Neuronal stem cell (in vitro differentiated cells): ENCODE results near the gene UIMC1.
"Not testable (repeated sequence)": the region's sequence is repeated elsewhere in the genome, so short reads cannot be mapped to it uniquely, and the experiment has no call there.

Experiments
- DNase-seq: peaks from one replicate; pipeline ENCODE4 v3.0.0-alpha.2; 2013; ENCODE audit warnings: low spot score
- H2AFZ ChIP-seq: one replicate; pipeline ENCODE4 v1.6.1; 2013; ENCODE audit warnings: mild to moderate bottlenecking, low read length, inconsistent platforms
- H2AK5ac ChIP-seq: 2 replicates; pipeline ENCODE4 v1.6.1; 2013; ENCODE audit warnings: low read depth, mild to moderate bottlenecking, inconsistent platforms, low read length, moderate library complexity, mixed read lengths
- H2BK120ac ChIP-seq: 2 replicates; pipeline ENCODE4 v1.6.1; 2013; ENCODE audit warnings: low read depth, mild to moderate bottlenecking, inconsistent platforms, low read length, moderate library complexity, mixed read lengths
- H2BK12ac ChIP-seq: one replicate; pipeline ENCODE4 v1.6.1; 2013; ENCODE audit warnings: low read length, inconsistent platforms
- H2BK15ac ChIP-seq: 2 replicates; pipeline ENCODE4 v1.6.1; 2013; ENCODE audit warnings: mild to moderate bottlenecking, low read length, inconsistent platforms, mixed read lengths
- H2BK5ac ChIP-seq: one replicate; pipeline ENCODE4 v1.6.1; 2013; ENCODE audit warnings: inconsistent platforms, mild to moderate bottlenecking, low read length, moderate library complexity
- H3K14ac ChIP-seq: one replicate; pipeline ENCODE4 v1.6.1; 2013; ENCODE audit warnings: low read length, inconsistent platforms
- H3K18ac ChIP-seq: 2 replicates; pipeline ENCODE4 v1.6.1; 2013; ENCODE audit warnings: low read length, inconsistent platforms
- H3K23ac ChIP-seq: 2 replicates; pipeline ENCODE4 v1.6.1; 2013; ENCODE audit warnings: low read depth, mild to moderate bottlenecking, mixed read lengths, low read length, inconsistent platforms; ENCODE audit not compliant: poor library complexity
- H3K27ac ChIP-seq: replicated peaks from 3 replicates; pipeline ENCODE4 v1.5.1; 2013; ENCODE audit warnings: low read length, inconsistent platforms
- H3K27me3 ChIP-seq, 3 experiments: 2 replicates each; pipeline ENCODE4 v1.6.1; 2013; ENCODE audit warnings: low read length in 3 of 3, mild to moderate bottlenecking in 2 of 3, inconsistent platforms in 1 of 3, low read depth in 1 of 3, mixed read lengths in 1 of 3, moderate library complexity in 1 of 3; ENCODE audit not compliant: control insufficient read depth in 3 of 3, insufficient read depth in 3 of 3
- H3K36me3 ChIP-seq, 2 donors: replicated peaks in 1 of 2; 2 replicates each; pipeline ENCODE4 v1.6.1; 2013; ENCODE audit warnings: low read length in 2 of 2; ENCODE audit not compliant: control insufficient read depth in 2 of 2, insufficient read depth in 2 of 2
- H3K4ac ChIP-seq: 2 replicates; pipeline ENCODE4 v1.6.1; 2013; ENCODE audit warnings: inconsistent platforms, mild to moderate bottlenecking, low read length, moderate library complexity
- H3K4me1 ChIP-seq, 2 donors: 1 replicate in 1 of 2; 2 replicates in 1 of 2; pipeline ENCODE4 v1.6.1; 2013; ENCODE audit warnings: low read length in 2 of 2, low read depth in 1 of 2; ENCODE audit not compliant: control insufficient read depth in 2 of 2, insufficient read depth in 1 of 2
- H3K4me2 ChIP-seq: one replicate; pipeline ENCODE4 v1.6.1; 2013; ENCODE audit warnings: mild to moderate bottlenecking, low read length, inconsistent platforms; ENCODE audit not compliant: insufficient read depth, poor library complexity, severe bottlenecking
- H3K4me3 ChIP-seq, 2 donors: 2 replicates each; pipeline ENCODE4 v1.5.1; 2013; ENCODE audit warnings: low read length in 2 of 2, mild to moderate bottlenecking in 2 of 2, inconsistent platforms in 1 of 2, moderate library complexity in 1 of 2
- H3K79me1 ChIP-seq: one replicate; pipeline ENCODE4 v1.6.1; 2013; ENCODE audit warnings: low read depth, mild to moderate bottlenecking, inconsistent platforms, low read length, moderate library complexity
- H3K9ac ChIP-seq: one replicate; pipeline ENCODE4 v1.6.1; 2013; ENCODE audit warnings: mild to moderate bottlenecking, low read depth, low read length, inconsistent platforms; ENCODE audit not compliant: poor library complexity
- H3K9me3 ChIP-seq, 2 donors: replicated peaks in 1 of 2; 2 replicates each; pipeline versions ENCODE3 to v1.6.1; 2013; ENCODE audit warnings: low read length in 2 of 2, mild to moderate bottlenecking in 2 of 2, inconsistent platforms in 1 of 2, low read depth in 1 of 2, mixed read lengths in 1 of 2, moderate library complexity in 1 of 2; ENCODE audit not compliant: control insufficient read depth in 2 of 2, insufficient read depth in 1 of 2
- H4K8ac ChIP-seq: one replicate; pipeline ENCODE4 v1.6.1; 2013; ENCODE audit warnings: low read depth, mild to moderate bottlenecking, inconsistent platforms, low read length, moderate library complexity
- H4K91ac ChIP-seq: one replicate; pipeline ENCODE4 v1.6.1; 2013; ENCODE audit warnings: low read length, low read depth, mild to moderate bottlenecking, inconsistent platforms; ENCODE audit not compliant: poor library complexity
- WGBS, 2 donors: extraction: QIAGEN DNeasy Blood & Tissue Kit; methylation state at CpG; one replicate each; pipeline ENCODE4 v1.1.7; 2013; ENCODE audit warnings: missing lambda C conversion rate in 2 of 2, mixed read lengths in 1 of 2; ENCODE audit not compliant: insufficient read length in 2 of 2, insufficient replicate concordance in 1 of 2; ENCODE audit errors: extremely low coverage in 2 of 2; 5-methylcytosine and 5-hydroxymethylcytosine counted together

Gene UIMC1

DNA sequence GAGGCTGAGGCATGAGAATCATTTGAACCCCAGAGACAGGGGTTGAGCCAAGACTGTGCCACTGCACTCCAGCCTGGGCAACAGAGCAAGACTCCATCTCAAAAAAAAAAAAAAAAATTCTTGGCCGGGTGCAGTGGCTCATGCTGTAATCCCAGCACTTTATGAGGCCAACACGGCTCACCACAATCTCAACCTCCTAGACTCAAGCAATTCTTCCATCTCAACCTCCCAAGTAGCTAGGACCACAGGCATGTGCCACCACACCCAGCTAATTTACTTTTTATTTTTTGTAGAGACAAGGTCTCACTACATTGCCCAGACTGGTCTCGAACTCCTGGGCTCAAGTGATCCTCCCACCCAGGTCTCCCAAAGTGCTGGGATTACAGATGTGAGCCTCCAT lies 13.5 kb downstream of the UIMC1 start:
- H3K36me3 ChIP-seq, H3K23ac ChIP-seq, H2BK12ac ChIP-seq, H2BK5ac ChIP-seq, H3K18ac ChIP-seq, H2BK120ac ChIP-seq, H3K14ac ChIP-seq, H3K4me3 ChIP-seq, H3K4me1 ChIP-seq, H3K27me3 ChIP-seq, H3K27ac ChIP-seq, DNase-seq, H3K79me1 ChIP-seq, H3K9ac ChIP-seq, H4K91ac ChIP-seq, H4K8ac ChIP-seq, H2AK5ac ChIP-seq, H2AFZ ChIP-seq, H2BK15ac ChIP-seq, H3K4ac ChIP-seq, H3K4me2 ChIP-seq: not testable (repeated sequence)
- no CpG with 5 or more reads among the region's 3 CpGs for WGBS, 2 donors
- H3K9me3 ChIP-seq: peaks cover 8 to 18% of the 10 kb centered on the region in 2 donors

DNA sequence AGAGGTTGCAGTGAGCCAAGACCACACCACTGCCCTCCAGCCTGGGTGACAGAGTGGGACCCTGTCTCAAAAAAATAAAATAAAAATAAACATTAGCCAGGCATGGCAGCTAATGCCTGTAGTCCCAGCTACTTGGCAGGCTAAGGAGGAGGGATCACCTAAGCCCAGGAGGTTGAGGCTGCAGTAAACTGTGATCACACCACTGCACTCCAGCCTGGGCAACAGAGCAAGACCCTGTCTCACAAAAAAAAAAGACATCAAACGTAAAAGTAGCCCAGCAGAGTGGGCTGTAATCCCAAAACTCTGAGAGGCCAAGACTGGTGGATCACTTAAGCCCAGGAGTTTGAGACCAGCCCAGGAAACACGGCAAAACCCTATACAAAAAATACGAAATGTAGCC lies 19.0 kb downstream of the UIMC1 start:
- H2AK5ac ChIP-seq: no peak overlapping the region
- H3K79me1 ChIP-seq: peaks cover 7% of the 10 kb centered on the region
- no peak overlapping the region for H3K4me3 ChIP-seq
- H3K4ac ChIP-seq: no peak overlapping the region
- no peak for DNase-seq
- no peaks in the 10 kb centered on the region for H3K27me3 ChIP-seq
- H3K36me3 ChIP-seq: peaks cover 2 to 5% of the 10 kb centered on the region in 2 donors
- H3K9me3 ChIP-seq: peaks cover 2 to 17% of the 10 kb centered on the region in 2 donors
- no peak overlapping the region for H4K8ac ChIP-seq
- H3K23ac ChIP-seq: no peak overlapping the region
- no peak overlapping the region for H2BK12ac ChIP-seq
- no CpG with 5 or more reads among the region's 3 CpGs for WGBS, 2 donors
- H3K27ac ChIP-seq: no peak overlapping the region
- H3K18ac ChIP-seq: no peak overlapping the region
- H2BK5ac ChIP-seq: no peak overlapping the region
- no peak overlapping the region for H3K14ac ChIP-seq
- H3K4me2 ChIP-seq: no peak overlapping the region
- no peak overlapping the region for H2BK15ac ChIP-seq
- H2BK120ac ChIP-seq: no peak overlapping the region
- no peak overlapping the region for H2AFZ ChIP-seq
- H3K4me1 ChIP-seq: no peaks in the 10 kb centered on the region
- H3K9ac ChIP-seq: no peak overlapping the region
- H4K91ac ChIP-seq: no peak overlapping the region

DNA sequence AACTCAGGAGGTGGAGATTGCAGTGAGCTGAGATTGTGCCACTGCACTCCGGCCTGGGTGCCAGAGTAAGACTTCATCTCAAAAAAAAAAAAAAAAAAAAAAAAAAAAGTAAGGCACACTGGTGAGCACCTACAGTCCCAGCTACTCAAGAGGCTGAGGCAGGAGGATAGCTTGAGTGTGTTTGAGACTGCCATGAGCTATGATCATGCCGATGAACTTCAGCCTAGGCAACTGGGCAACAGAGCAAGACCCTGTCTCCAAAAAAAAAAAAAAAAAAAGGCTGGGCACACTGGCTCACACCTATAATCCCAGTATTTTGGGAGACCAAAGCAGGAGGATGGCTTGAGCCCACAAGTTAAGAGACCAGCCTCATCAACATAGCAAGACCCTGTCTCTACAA lies 20.3 kb downstream of the UIMC1 start:
- Histone ChIP-seq H3K27ac (no peak overlapping the region), H2BK12ac (no peak overlapping the region), H2AK5ac (no peak overlapping the region), H3K79me1 (peaks cover 7% of the 10 kb centered on the region), H3K9ac (no peak overlapping the region), H3K18ac (no peak overlapping the region), H3K4me3 (no peak overlapping the region), H2BK120ac (no peak overlapping the region), H3K14ac (no peak overlapping the region), H3K4me1 (no peaks in the 10 kb centered on the region), H3K4me2 (no peak overlapping the region), H2AFZ (no peak overlapping the region), H2BK15ac (no peak overlapping the region), H2BK5ac (no peak overlapping the region), H3K36me3 (peaks cover 7 to 17% of the 10 kb centered on the region in 2 donors), H4K8ac (no peak overlapping the region), H3K9me3 (peaks cover 4 to 15% of the 10 kb centered on the region in 2 donors), H3K23ac (no peak overlapping the region), H3K4ac (no peak overlapping the region), H3K27me3 (no peaks in the 10 kb centered on the region), H4K91ac (no peak overlapping the region)
- no CpG with 5 or more reads among the region's 2 CpGs for WGBS, 2 donors
- DNase-seq: no peak

GRCh38 chr5:176985516-176985915 lies 21.1 kb downstream of the UIMC1 start:
- no peak overlapping the region for H3K4me3 ChIP-seq
- no peak overlapping the region for H2AK5ac ChIP-seq
- no peak overlapping the region for H3K4me2 ChIP-seq
- H2BK12ac ChIP-seq: no peak overlapping the region
- no peaks in the 10 kb centered on the region for H3K27me3 ChIP-seq
- no peak overlapping the region for H3K4ac ChIP-seq
- H4K8ac ChIP-seq: no peak overlapping the region
- H2AFZ ChIP-seq: no peak overlapping the region
- H2BK5ac ChIP-seq: no peak overlapping the region
- no peak overlapping the region for H3K27ac ChIP-seq
- peaks cover 10 to 25% of the 10 kb centered on the region in 2 donors for H3K36me3 ChIP-seq
- no peak overlapping the region for H3K14ac ChIP-seq
- DNase-seq: no peak
- no peak overlapping the region for H2BK120ac ChIP-seq
- peaks cover 4 to 15% of the 10 kb centered on the region in 2 donors for H3K9me3 ChIP-seq
- H3K9ac ChIP-seq: no peak overlapping the region
- H3K23ac ChIP-seq: no peak overlapping the region
- no peak overlapping the region for H3K18ac ChIP-seq
- no peak overlapping the region for H4K91ac ChIP-seq
- H3K4me1 ChIP-seq: no peaks in the 10 kb centered on the region
- H3K79me1 ChIP-seq: peaks cover 7% of the 10 kb centered on the region
- WGBS, 2 donors: no CpG with 5 or more reads among the region's 2 CpGs
- no peak overlapping the region for H2BK15ac ChIP-seq
